Measurements from ENCODE around the gene TBC1D16. TPM values are rescaled to one million over a fixed set of nuclear protein-coding genes. Genes with fewer than 3 reads are reported as not detected.
"Not testable (repeated sequence)": the region's sequence is repeated elsewhere in the genome, so short reads cannot be mapped to it uniquely, and the experiment has no call there.

TBC1D16 gene
- total RNA-seq, 1 donor from 2014 or later, result 197 TPM

DNA sequence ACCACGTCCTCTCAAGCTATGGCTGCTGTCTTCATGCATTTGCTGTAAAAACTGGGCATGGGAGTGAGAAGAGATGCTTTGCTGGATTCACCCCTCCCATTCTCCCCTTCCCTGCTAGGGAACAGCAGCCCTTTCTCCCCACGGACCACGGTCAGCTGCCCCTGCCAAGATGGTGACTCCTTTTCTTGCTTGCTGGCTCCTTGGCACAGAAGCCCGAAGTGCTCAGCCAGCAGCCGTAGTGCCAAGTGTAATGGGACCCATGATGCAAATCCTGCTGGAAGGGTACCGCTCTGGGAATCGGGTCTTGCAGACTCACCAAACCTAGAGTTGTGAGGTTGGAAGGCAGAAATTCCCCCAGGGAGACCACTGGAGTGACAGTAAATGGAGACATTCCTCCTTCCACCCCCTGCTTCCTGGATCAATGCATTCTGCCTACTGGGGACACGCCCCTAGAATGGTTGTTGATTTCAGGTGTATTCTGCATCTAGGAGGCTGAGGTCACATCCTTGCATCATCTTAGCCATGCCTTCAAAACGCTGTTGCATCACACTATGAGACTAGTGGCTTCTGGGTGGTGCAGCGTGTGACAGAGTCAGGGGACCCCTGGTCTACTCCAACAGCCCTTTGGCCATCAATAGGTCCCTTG is 133.4 kb downstream of the TBC1D16 start:
- Mint-ChIP-seq H3K36me3 (ENCODE audit: unreplicated experiment) (peaks cover 8% of the 10 kb centered on the region), H3K27ac (ENCODE audit: unreplicated experiment) (no peak overlapping the region), H3K27me3 (ENCODE audit: unreplicated experiment) (peaks cover 3% of the 10 kb centered on the region), H3K4me1 (ENCODE audit: low read depth, unreplicated experiment) (no peaks in the 10 kb centered on the region), H3K4me3 (ENCODE audit: unreplicated experiment) (no peak overlapping the region), H3K9me3 (ENCODE audit: unreplicated experiment) (peaks cover 6% of the 10 kb centered on the region)
- no peak for DNase-seq
- TF ChIP-seq, protein P1, sequence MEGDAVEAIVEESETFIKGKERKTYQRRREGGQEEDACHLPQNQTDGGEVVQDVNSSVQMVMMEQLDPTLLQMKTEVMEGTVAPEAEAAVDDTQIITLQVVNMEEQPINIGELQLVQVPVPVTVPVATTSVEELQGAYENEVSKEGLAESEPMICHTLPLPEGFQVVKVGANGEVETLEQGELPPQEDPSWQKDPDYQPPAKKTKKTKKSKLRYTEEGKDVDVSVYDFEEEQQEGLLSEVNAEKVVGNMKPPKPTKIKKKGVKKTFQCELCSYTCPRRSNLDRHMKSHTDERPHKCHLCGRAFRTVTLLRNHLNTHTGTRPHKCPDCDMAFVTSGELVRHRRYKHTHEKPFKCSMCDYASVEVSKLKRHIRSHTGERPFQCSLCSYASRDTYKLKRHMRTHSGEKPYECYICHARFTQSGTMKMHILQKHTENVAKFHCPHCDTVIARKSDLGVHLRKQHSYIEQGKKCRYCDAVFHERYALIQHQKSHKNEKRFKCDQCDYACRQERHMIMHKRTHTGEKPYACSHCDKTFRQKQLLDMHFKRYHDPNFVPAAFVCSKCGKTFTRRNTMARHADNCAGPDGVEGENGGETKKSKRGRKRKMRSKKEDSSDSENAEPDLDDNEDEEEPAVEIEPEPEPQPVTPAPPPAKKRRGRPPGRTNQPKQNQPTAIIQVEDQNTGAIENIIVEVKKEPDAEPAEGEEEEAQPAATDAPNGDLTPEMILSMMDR (IDR thresholded peaks at IDR 0.05; ENCODE audit: partially characterized antibody, unreplicated experiment), result no peak

DNA sequence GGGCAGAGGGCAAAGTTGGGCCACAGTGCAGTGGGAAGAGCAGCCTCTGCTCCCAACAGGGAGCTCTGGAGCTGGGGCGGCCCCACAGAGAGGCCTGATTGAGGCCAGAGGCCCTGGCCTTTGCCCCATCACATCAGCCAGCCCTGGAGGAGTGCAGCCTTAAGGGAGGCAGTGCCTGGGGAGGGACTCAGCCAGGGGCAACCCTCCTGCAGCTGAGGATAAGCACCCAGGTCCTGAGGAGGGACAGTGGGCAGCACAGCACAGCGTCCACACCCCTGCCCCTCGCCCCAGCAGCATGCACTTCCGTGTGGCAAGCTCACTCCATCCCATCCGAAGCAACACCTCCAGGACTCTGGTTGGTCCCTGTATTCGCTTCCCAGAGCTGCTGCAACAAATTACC is 134.5 kb downstream of the TBC1D16 start:
- peaks cover 6% of the 10 kb centered on the region for H3K9me3 Mint-ChIP-seq (ENCODE audit: unreplicated experiment)
- TF ChIP-seq, protein P1 (IDR thresholded peaks at IDR 0.05; ENCODE audit: partially characterized antibody, unreplicated experiment), result no peak
- H3K36me3 Mint-ChIP-seq (ENCODE audit: unreplicated experiment), result peaks cover 11% of the 10 kb centered on the region
- DNase-seq, result no peak
- H3K27me3 Mint-ChIP-seq (ENCODE audit: unreplicated experiment), result peaks cover 6% of the 10 kb centered on the region
- no peak overlapping the region for H3K4me3 Mint-ChIP-seq (ENCODE audit: unreplicated experiment)
- no peaks in the 10 kb centered on the region for H3K4me1 Mint-ChIP-seq (ENCODE audit: low read depth, unreplicated experiment)
- H3K27ac Mint-ChIP-seq (ENCODE audit: unreplicated experiment), result no peak overlapping the region

DNA sequence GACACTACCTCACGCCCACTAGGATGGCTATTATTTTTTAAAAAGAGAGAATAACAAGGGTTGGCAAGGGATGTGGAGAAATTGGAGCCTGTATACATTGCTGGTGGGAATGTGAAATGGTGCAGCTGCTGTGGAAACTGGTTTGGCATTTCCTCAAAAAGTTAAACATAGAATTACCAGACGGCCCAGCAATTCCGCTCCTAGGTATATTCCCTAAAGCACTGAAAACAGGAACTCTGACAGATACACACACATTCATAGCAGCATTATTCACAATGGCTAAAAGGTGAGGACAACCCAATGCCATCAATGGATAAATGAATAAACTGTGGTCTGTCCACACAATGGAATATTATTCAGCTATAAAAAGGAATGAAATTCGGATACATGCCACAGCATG is 136.1 kb downstream of the TBC1D16 start:
- no peaks in the 10 kb centered on the region for H3K4me1 Mint-ChIP-seq (ENCODE audit: low read depth, unreplicated experiment)
- peaks cover 6% of the 10 kb centered on the region for H3K9me3 Mint-ChIP-seq (ENCODE audit: unreplicated experiment)
- no peak for DNase-seq
- TF ChIP-seq, protein P1 (IDR thresholded peaks at IDR 0.05; ENCODE audit: partially characterized antibody, unreplicated experiment), result no peak
- peaks cover 6% of the 10 kb centered on the region for H3K27me3 Mint-ChIP-seq (ENCODE audit: unreplicated experiment)
- no peak overlapping the region for H3K27ac Mint-ChIP-seq (ENCODE audit: unreplicated experiment)
- peaks cover 11% of the 10 kb centered on the region for H3K36me3 Mint-ChIP-seq (ENCODE audit: unreplicated experiment)
- H3K4me3 Mint-ChIP-seq (ENCODE audit: unreplicated experiment), result no peak overlapping the region

DNA sequence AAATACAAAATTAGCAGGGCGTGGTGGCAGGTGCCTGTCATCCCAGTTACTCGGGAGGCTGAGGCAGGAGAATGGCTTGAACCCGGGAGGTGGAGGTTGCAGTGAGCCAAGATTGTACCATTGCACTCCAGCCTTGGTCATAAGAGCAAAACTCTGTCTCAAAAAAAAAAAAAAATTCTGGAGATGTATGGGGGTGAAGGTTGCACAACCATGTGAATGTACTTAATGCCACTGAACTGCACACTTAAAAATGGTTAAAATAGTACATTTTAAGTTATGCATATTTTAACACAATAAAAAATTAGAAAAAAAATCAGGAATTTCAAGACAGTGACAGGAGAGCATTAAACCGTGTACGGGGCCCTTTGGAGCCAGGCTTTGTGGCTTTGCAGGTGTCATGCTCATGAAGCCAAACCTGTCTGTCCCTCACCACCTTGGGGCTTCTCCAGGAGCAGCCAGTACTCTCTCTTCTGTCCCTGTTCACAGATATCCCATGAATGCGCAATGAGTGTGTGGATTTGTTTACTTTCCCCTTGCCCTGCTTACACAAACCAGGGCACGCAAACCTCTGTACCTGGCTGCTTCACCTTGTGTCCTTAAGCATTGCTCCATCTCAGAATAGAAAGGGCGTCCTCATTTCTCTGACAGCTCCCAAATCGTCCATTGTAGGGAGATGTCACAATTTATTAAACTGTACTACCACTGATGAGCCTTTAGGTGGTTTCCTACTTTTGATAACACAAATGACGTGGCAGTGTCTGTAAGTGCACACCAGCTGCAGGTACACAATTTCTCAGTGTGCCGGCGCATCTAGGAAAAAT is 138.2 kb downstream of the TBC1D16 start:
- Mint-ChIP-seq H3K9me3 (ENCODE audit: unreplicated experiment) (peaks cover 9% of the 10 kb centered on the region), H3K36me3 (ENCODE audit: unreplicated experiment) (peaks cover 11% of the 10 kb centered on the region), H3K27ac (ENCODE audit: unreplicated experiment) (no peak overlapping the region), H3K27me3 (ENCODE audit: unreplicated experiment) (peaks cover 5% of the 10 kb centered on the region), H3K4me3 (ENCODE audit: unreplicated experiment) (no peak overlapping the region), H3K4me1 (ENCODE audit: low read depth, unreplicated experiment) (peaks cover 5% of the 10 kb centered on the region)
- DNase-seq, result no peak
- TF ChIP-seq, protein P1 (IDR thresholded peaks at IDR 0.05; ENCODE audit: partially characterized antibody, unreplicated experiment), result no peak

DNA sequence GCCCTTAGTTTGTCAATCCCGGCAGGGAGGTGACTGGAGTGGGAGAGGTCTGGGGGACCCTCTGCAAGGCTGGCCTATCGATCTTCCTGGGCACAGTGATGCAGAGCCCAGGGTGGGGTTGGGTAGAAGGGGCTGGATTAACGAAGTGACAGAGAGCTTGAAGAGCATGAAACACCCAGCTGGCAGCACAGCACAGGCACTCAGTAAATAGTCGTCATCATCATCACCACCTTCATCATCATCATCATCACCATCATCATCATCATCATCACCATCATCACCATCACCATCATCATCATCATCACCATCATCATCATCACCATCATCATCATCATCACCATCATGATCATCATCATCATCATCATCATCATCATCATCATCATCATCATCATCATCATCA is 142.2 kb downstream of the TBC1D16 start:
- not testable (repeated sequence) for H3K4me3 Mint-ChIP-seq (ENCODE audit: unreplicated experiment)

More for the DNA sequence above, 142.2 kb downstream of the TBC1D16 start:
- H3K27ac Mint-ChIP-seq (ENCODE audit: unreplicated experiment); H3K36me3 Mint-ChIP-seq (ENCODE audit: unreplicated experiment); H3K9me3 Mint-ChIP-seq (ENCODE audit: unreplicated experiment); H3K4me1 Mint-ChIP-seq (ENCODE audit: low read depth, unreplicated experiment); H3K27me3 Mint-ChIP-seq (ENCODE audit: unreplicated experiment); DNase-seq: not testable (repeated sequence)

Measured in glutamatergic neuron (in vitro differentiated cells).